ENCODE measurements around the gene CADPS. TPM values are rescaled to one million over a fixed set of nuclear protein-coding genes. Genes with fewer than 3 reads are reported as not detected.

The CADPS gene
- total RNA-seq, 2 experiments from 2014 or later, result not detected

GRCh38 chr3:62562017-62562416 lies 313.2 kb downstream of the CADPS start:
- Mint-ChIP-seq H3K4me1 (no peaks in the 10 kb centered on the region), H3K27ac (no peak overlapping the region), H3K4me3 (no peak overlapping the region), H3K9me3 (no peaks in the 10 kb centered on the region), H3K27me3 (no peaks in the 10 kb centered on the region), H3K36me3 (ENCODE audit: low read depth) (no peaks in the 10 kb centered on the region)
- ChIA-PET CTCF (no interaction called here), POLR2A (no interaction called here)
- no peak for DNase-seq

GRCh38 chr3:62559831-62560445 lies 315.3 kb downstream of the CADPS start:
- Mint-ChIP-seq H3K27ac (no peak overlapping the region), H3K9me3 (no peaks in the 10 kb centered on the region), H3K36me3 (ENCODE audit: low read depth) (no peaks in the 10 kb centered on the region), H3K4me1 (no peaks in the 10 kb centered on the region), H3K27me3 (no peaks in the 10 kb centered on the region), H3K4me3 (no peak overlapping the region)
- DNase-seq, result no peak
- ChIA-PET CTCF (no interaction called here), POLR2A (no interaction called here)

- Mint-ChIP-seq H3K36me3 (ENCODE audit: low read depth) (no peaks in the 10 kb centered on the region), H3K27ac (no peak overlapping the region), H3K27me3 (no peaks in the 10 kb centered on the region), H3K9me3 (no peaks in the 10 kb centered on the region), H3K4me3 (no peak overlapping the region), H3K4me1 (no peaks in the 10 kb centered on the region)
- no peak for DNase-seq
- ChIA-PET CTCF (no interaction called here), POLR2A (no interaction called here)
Observed at GRCh38 chr3:62558549-62559112, 316.6 kb downstream of the CADPS start.

GRCh38 chr3:62557983-62558382 lies 317.2 kb downstream of the CADPS start:
- Mint-ChIP-seq H3K4me1 (no peaks in the 10 kb centered on the region), H3K27ac (no peak overlapping the region), H3K4me3 (no peak overlapping the region), H3K36me3 (ENCODE audit: low read depth) (no peaks in the 10 kb centered on the region), H3K27me3 (no peaks in the 10 kb centered on the region), H3K9me3 (no peaks in the 10 kb centered on the region)
- POLR2A ChIA-PET, result no interaction called here
- no peak for DNase-seq
- CTCF ChIA-PET, result no interaction called here

GRCh38 chr3:62557450-62557849 lies 317.8 kb downstream of the CADPS start:
- CTCF ChIA-PET, result no interaction called here
- DNase-seq, result no peak

GRCh38 chr3:62556121-62556815 lies 318.9 kb downstream of the CADPS start:
- Mint-ChIP-seq H3K27ac (no peak overlapping the region), H3K27me3 (peaks cover 2% of the 10 kb centered on the region), H3K9me3 (no peaks in the 10 kb centered on the region), H3K4me1 (no peaks in the 10 kb centered on the region), H3K36me3 (ENCODE audit: low read depth) (no peaks in the 10 kb centered on the region), H3K4me3 (no peak overlapping the region)
- no peak for DNase-seq
- CTCF ChIA-PET, result interaction anchor here (1.6 kb wide), 1 partner anchor 23 kb away, joined by 3 read pairs; no protein-coding TSS in a partner anchor
- POLR2A ChIA-PET, result no interaction called here

More at GRCh38 chr3:62557450-62557849, 317.8 kb downstream of the CADPS start:
- Mint-ChIP-seq H3K27ac (no peak overlapping the region), H3K4me3 (no peak overlapping the region), H3K4me1 (no peaks in the 10 kb centered on the region), H3K36me3 (ENCODE audit: low read depth) (no peaks in the 10 kb centered on the region), H3K9me3 (no peaks in the 10 kb centered on the region), H3K27me3 (peaks cover 2% of the 10 kb centered on the region)
- POLR2A ChIA-PET, result no interaction called here

- no peak for DNase-seq
- H3K4me1 Mint-ChIP-seq, result no peaks in the 10 kb centered on the region
- POLR2A ChIA-PET, result no interaction called here
- H3K27ac Mint-ChIP-seq, result no peak overlapping the region
- H3K27me3 Mint-ChIP-seq, result peaks cover 3% of the 10 kb centered on the region
- no peaks in the 10 kb centered on the region for H3K36me3 Mint-ChIP-seq (ENCODE audit: low read depth)
- no peak overlapping the region for H3K4me3 Mint-ChIP-seq
- H3K9me3 Mint-ChIP-seq, result no peaks in the 10 kb centered on the region
- CTCF ChIA-PET, result interaction anchor here (1.6 kb wide), 1 partner anchor 21 kb away, joined by 3 read pairs; no protein-coding TSS in a partner anchor
Observed at GRCh38 chr3:62554264-62554799, 320.9 kb downstream of the CADPS start.

GRCh38 chr3:62553811-62554210 lies 321.4 kb downstream of the CADPS start:
- Mint-ChIP-seq H3K4me1 (no peaks in the 10 kb centered on the region), H3K4me3 (no peak overlapping the region), H3K27ac (no peak overlapping the region), H3K9me3 (no peaks in the 10 kb centered on the region), H3K36me3 (ENCODE audit: low read depth) (no peaks in the 10 kb centered on the region), H3K27me3 (peaks cover 3% of the 10 kb centered on the region)
- POLR2A ChIA-PET, result no interaction called here
- DNase-seq, result no peak
- CTCF ChIA-PET, result no interaction called here

GRCh38 chr3:62551556-62551955 lies 323.7 kb downstream of the CADPS start:
- ChIA-PET POLR2A (no interaction called here), CTCF (no interaction called here)
- H3K9me3 Mint-ChIP-seq, result no peaks in the 10 kb centered on the region
- H3K4me3 Mint-ChIP-seq, result no peak overlapping the region
- peaks cover 3% of the 10 kb centered on the region for H3K27me3 Mint-ChIP-seq
- no peak overlapping the region for H3K27ac Mint-ChIP-seq
- no peaks in the 10 kb centered on the region for H3K36me3 Mint-ChIP-seq (ENCODE audit: low read depth)
- no peak for DNase-seq
- H3K4me1 Mint-ChIP-seq, result no peaks in the 10 kb centered on the region

- no peaks in the 10 kb centered on the region for H3K36me3 Mint-ChIP-seq (ENCODE audit: low read depth)
- ChIA-PET POLR2A (no interaction called here), CTCF (no interaction called here)
- DNase-seq, result no peak
- H3K27ac Mint-ChIP-seq, result no peak overlapping the region
- peaks cover 3% of the 10 kb centered on the region for H3K27me3 Mint-ChIP-seq
- H3K4me3 Mint-ChIP-seq, result no peak overlapping the region
- H3K9me3 Mint-ChIP-seq, result no peaks in the 10 kb centered on the region
- H3K4me1 Mint-ChIP-seq, result no peaks in the 10 kb centered on the region
Observed at GRCh38 chr3:62550439-62550838, 324.8 kb downstream of the CADPS start.

GRCh38 chr3:62548528-62549205 lies 326.5 kb downstream of the CADPS start:
- peaks cover 3% of the 10 kb centered on the region for H3K27me3 Mint-ChIP-seq
- CTCF ChIA-PET, result no interaction called here
- no peak overlapping the region for H3K4me3 Mint-ChIP-seq
- DNase-seq, result no peak
- H3K9me3 Mint-ChIP-seq, result no peaks in the 10 kb centered on the region
- no peak overlapping the region for H3K27ac Mint-ChIP-seq
- no peaks in the 10 kb centered on the region for H3K4me1 Mint-ChIP-seq
- H3K36me3 Mint-ChIP-seq (ENCODE audit: low read depth), result no peaks in the 10 kb centered on the region
- POLR2A ChIA-PET, result no interaction called here

- no peaks in the 10 kb centered on the region for H3K4me1 Mint-ChIP-seq
- H3K27ac Mint-ChIP-seq, result no peak overlapping the region
- no peaks in the 10 kb centered on the region for H3K9me3 Mint-ChIP-seq
- ChIA-PET POLR2A (no interaction called here), CTCF (no interaction called here)
- H3K4me3 Mint-ChIP-seq, result no peak overlapping the region
- no peak for DNase-seq
- no peaks in the 10 kb centered on the region for H3K36me3 Mint-ChIP-seq (ENCODE audit: low read depth)
- H3K27me3 Mint-ChIP-seq, result peaks cover 2% of the 10 kb centered on the region
Observed at GRCh38 chr3:62546266-62546665, 328.9 kb downstream of the CADPS start.

GRCh38 chr3:62542185-62542584 lies 333.0 kb downstream of the CADPS start:
- Mint-ChIP-seq H3K27me3 (peaks cover 1% of the 10 kb centered on the region), H3K27ac (no peak overlapping the region), H3K4me1 (no peaks in the 10 kb centered on the region), H3K9me3 (no peaks in the 10 kb centered on the region), H3K36me3 (ENCODE audit: low read depth) (no peaks in the 10 kb centered on the region), H3K4me3 (no peak overlapping the region)
- DNase-seq, result no peak
- POLR2A ChIA-PET, result no interaction called here
- CTCF ChIA-PET, result no interaction called here
